ELF-1 (cell line): ENCODE measurements around the gene TRIM13.
"Not testable (repeated sequence)": the region's sequence is repeated elsewhere in the genome, so short reads cannot be mapped to it uniquely, and the experiment has no call there.

Experiments
- DNase-seq: peaks from one replicate; pipeline ENCODE4 v3.0.0-alpha.2; 2016; ENCODE audit warnings: low read depth, low spot score

TRIM13 gene

GRCh38 chr13:50060718-50061117 lies 63.9 kb downstream of the TRIM13 start:
- no peak for DNase-seq

DNA sequence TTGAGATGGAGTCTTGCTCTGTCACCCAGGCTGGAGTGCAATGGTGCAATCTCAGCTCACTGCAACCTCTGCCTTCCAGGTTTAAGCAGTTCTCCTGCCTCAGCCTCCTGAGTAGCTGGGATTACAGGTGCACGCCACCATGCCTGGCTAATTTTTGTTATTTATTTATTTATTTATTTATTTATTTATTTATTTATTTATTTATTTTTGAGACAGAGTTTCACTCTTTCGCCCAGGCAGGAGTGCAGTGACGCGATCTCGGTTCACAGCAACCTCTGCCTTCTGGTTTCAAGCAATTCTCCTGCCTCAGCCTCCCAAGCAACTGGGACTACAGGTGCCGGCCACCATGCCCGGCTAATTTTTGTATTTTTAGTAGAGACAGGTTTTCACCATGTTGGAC lies 65.5 kb downstream of the TRIM13 start:
- not testable (repeated sequence) for DNase-seq

GRCh38 chr13:50065712-50066111 lies 68.9 kb downstream of the TRIM13 start:
- DNase-seq: no peak
